Pancreas (tissue), 10 donors: ENCODE data around the gene NT5M. TPM values are rescaled to one million over a fixed set of nuclear protein-coding genes. Genes with fewer than 3 reads are reported as not detected.
A peak's percentile ranks its signal among the peaks of the same experiment; 100 is the strongest.

ENCODE experiments used
- ATAC-seq, 4 donors: fragments of 200-7000 bp; cut with Tn5 transposase; one replicate each; pipeline versions ENCODE4 v1.8.0 to v1.9.1; 2020; ENCODE audit warnings: mild to moderate bottlenecking in 4 of 4, moderate library complexity in 4 of 4
- DNase-seq, 6 donors: peaks; one replicate each; pipeline ENCODE4 v3.0.0-alpha.2; 2020
- FAIRE-seq: peaks from 2 replicates; lab custom pipeline; 2012; peaks lifted over from hg19 to GRCh38; lab: Jason Lieb, UNC
- H3K27ac ChIP-seq, 4 donors: fragments of 200-600 bp; sonication (generic); 1 replicate in 3 of 4; 2 replicates in 1 of 4; pipeline versions ENCODE4 v1.5.0 to v1.8.0; 2020
- H3K27me3 ChIP-seq, 4 donors: fragments of 200-600 bp; one replicate each; pipeline ENCODE4 v1.8.0; 2021
- H3K36me3 ChIP-seq, 3 donors: fragments of 200-600 bp; sonication (generic) in 1 of 3; one replicate each; pipeline versions ENCODE4 v1.5.0 to v1.8.0; 2020 to 2021
- H3K4me1 ChIP-seq, 3 donors: fragments of 200-600 bp; one replicate each; pipeline ENCODE4 v1.8.0; 2021
- H3K4me3 ChIP-seq, 4 donors: fragments of 200-600 bp; sonication (generic) in 2 of 4; one replicate each; pipeline versions ENCODE4 v1.5.0 to v1.8.0; 2020 to 2021
- H3K9me3 ChIP-seq, 4 donors: fragments of 200-600 bp; one replicate each; pipeline ENCODE4 v1.8.0; 2021
- CTCF ChIP-seq, 4 donors: fragments of 200-600 bp; sonication (generic) in 3 of 4; IDR thresholded peaks; one replicate each; pipeline versions ENCODE4 v1.5.0 to v1.8.0; 2021; ENCODE audit warnings: antibody characterized with exemption in 4 of 4
- WGBS, 2 donors: extraction: QIAGEN DNeasy Blood & Tissue Kit; methylation state at CpG; one replicate each; pipeline ENCODE4 v1.1.7; 2013; 5-methylcytosine and 5-hydroxymethylcytosine counted together
- intact Hi-C, 3 donors: fragments of 100-400 bp; cut with DNase I; formaldehyde crosslinking; loops; one replicate each; pipeline versions ENCODE4 v1.11.1 to v1.14.2; 2022
- polyA plus RNA-seq, 2 donors: library from polyadenylated mRNA; stranded (reverse); fragments of 200-250 nt; gene quantifications; one replicate each; pipeline ENCODE4 v1.2.3, GENCODE V29; 2013
- total RNA-seq, 6 donors: library from RNA; stranded (reverse); fragmentation: NEBNext Ultra II Directional in 4 of 6; extraction: Animal tissue kit (Norgen Biotek cat#: 25700) in 4 of 6; gene quantifications; one replicate each; pipeline versions ENCODE4 v1.2.1 to v1.2.4, GENCODE V29; 2021 to 2023
- donor health status: healthy with polysubstance abuse.
- donor health status: DM: no; HTN: no; CAD: no; lungs with moderate emphysema.
- donor health status: DM: no; HTN: no; CAD: no.
- donor health status: control.
- donor health status: control.
- donor health status: Bipolar disorder and iron deficiency.
- donor health status: DM: yes; HTN: yes; CAD: no.
- donor health status: DM: no; HTN: no; CAD: no.
- donor health status: DM: no; HTN: no; CAD: no.
- donor health status: DM: yes; HTN: yes; CAD: no.

The NT5M gene
- total and polyA plus RNA-seq, 8 donors, result 0.83 to 3.3 (median 1.5) TPM

DNA sequence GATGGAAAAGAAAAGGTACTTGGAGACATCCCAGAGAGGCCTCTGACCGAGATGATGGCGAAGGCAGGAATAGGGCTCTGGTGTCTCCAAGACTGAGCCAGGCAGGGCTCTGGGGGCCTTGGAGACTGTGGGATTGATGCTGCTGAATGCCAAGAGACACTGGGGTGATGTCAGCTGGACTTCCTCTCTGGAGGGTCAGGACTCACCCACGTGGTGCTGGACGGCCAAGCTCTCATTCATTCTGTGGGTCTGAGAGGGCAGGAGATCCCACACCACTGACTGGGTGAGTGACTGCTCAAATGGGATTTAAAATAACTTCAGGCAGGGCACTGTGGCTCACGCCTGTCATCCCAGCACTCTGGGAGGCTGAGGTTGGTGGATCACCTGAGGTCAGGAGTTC lies 64.8 kb downstream of the NT5M start:
- Histone ChIP-seq H3K27ac (no peak overlapping the region), H3K36me3 (no peaks in the 10 kb centered on the region)
- 67 to 76% methylated on average over 5 of the region's 5 CpGs for WGBS, 2 donors

DNA sequence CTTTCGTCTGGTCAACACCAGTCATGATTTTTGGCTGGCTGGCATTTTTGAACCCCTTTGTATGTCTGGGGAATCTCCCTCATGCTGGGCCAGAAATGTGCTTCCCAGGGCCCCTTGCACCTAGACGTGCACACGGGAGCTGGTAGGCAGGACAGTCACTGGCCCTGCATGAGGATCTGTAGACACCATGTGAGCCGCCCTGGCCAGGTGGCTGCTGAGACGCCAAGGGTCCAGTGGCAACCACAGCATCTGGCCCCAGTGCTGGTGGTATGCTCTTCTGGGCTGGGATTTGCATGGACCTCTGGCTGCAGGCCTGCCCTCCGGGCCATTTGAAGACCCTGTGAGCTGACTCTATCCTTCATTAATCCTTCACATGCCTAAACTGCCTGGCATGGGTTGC lies 67.5 kb downstream of the NT5M start:
- TF ChIP-seq CTCF (IDR thresholded peaks at IDR 0.05), result no peak
- WGBS, 2 donors, result 89 to 94% methylated on average over 6 of the region's 6 CpGs
- H3K9me3 ChIP-seq, result no peaks in the 10 kb centered on the region
- DNase-seq (peak in 2 of 6 donors; percentile 22 to 39), ATAC-seq (no peak), FAIRE-seq (no peak)
- H3K4me1 ChIP-seq, result no peaks in the 10 kb centered on the region
- H3K27me3 ChIP-seq, result no peaks in the 10 kb centered on the region
- peak overlapping the region in 1 of 4 donors; percentile 57 for H3K27ac ChIP-seq
- no peaks in the 10 kb centered on the region for H3K36me3 ChIP-seq
- intact Hi-C loops, result no loop called here
- no peak overlapping the region for H3K4me3 ChIP-seq

More for the DNA sequence above, 64.8 kb downstream of the NT5M start:
- Histone ChIP-seq H3K4me1 (peaks cover 0 to 3% (median 0%) of the 10 kb centered on the region in 3 donors), H3K27me3 (no peaks in the 10 kb centered on the region), H3K9me3 (no peaks in the 10 kb centered on the region), H3K4me3 (no peak overlapping the region)
- TF ChIP-seq CTCF (IDR thresholded peaks at IDR 0.05), result no peak
- no peak for FAIRE-seq
- peak in 2 of 6 donors; percentile 27 to 31 for DNase-seq
- no peak for ATAC-seq
- intact Hi-C loops, result no loop called here

GRCh38 chr17:17372856-17373520 lies 69.8 kb downstream of the NT5M start:
- no peaks in the 10 kb centered on the region for H3K4me1 ChIP-seq
- DNase-seq, result peak in 1 of 6 donors; percentile 20
- 69 to 72% methylated on average over 11 of the region's 11 CpGs for WGBS, 2 donors

GRCh38 chr17:17375841-17376240 lies 72.7 kb downstream of the NT5M start:
- TF ChIP-seq CTCF (IDR thresholded peaks at IDR 0.05), result no peak
- no peak for DNase-seq
- no peak for ATAC-seq
- Histone ChIP-seq H3K36me3 (no peaks in the 10 kb centered on the region), H3K4me1 (no peaks in the 10 kb centered on the region), H3K27ac (no peak overlapping the region), H3K9me3 (no peaks in the 10 kb centered on the region), H3K27me3 (no peaks in the 10 kb centered on the region), H3K4me3 (no peak overlapping the region)
- no peak for FAIRE-seq
- intact Hi-C loops, result no loop called here
- 83 to 91% methylated on average over 6 of the region's 6 CpGs for WGBS, 2 donors

More at GRCh38 chr17:17372856-17373520, 69.8 kb downstream of the NT5M start:
- H3K4me3 ChIP-seq, result no peak overlapping the region
- ATAC-seq (no peak), FAIRE-seq (no peak)
- H3K9me3 ChIP-seq, result no peaks in the 10 kb centered on the region
- H3K36me3 ChIP-seq, result no peaks in the 10 kb centered on the region
- TF ChIP-seq CTCF (IDR thresholded peaks at IDR 0.05), result no peak
- no peaks in the 10 kb centered on the region for H3K27me3 ChIP-seq
- intact Hi-C loops, result no loop called here
- H3K27ac ChIP-seq, result no peak overlapping the region

GRCh38 chr17:17376362-17376761 lies 73.2 kb downstream of the NT5M start:
- no peak for FAIRE-seq
- TF ChIP-seq CTCF (IDR thresholded peaks at IDR 0.05), result no peak
- H3K9me3 ChIP-seq, result no peaks in the 10 kb centered on the region
- intact Hi-C loops, result no loop called here
- H3K27ac ChIP-seq, result no peak overlapping the region
- H3K36me3 ChIP-seq, result no peaks in the 10 kb centered on the region
- peak in 1 of 4 donors; percentile 24 for ATAC-seq
- 70 to 72% methylated on average over 5 of the region's 5 CpGs for WGBS, 2 donors
- H3K27me3 ChIP-seq, result no peaks in the 10 kb centered on the region
- no peak overlapping the region for H3K4me3 ChIP-seq
- H3K4me1 ChIP-seq, result no peaks in the 10 kb centered on the region
- DNase-seq, result no peak
